Duodenal mucosa (tissue), 2 donors: Measurements from ENCODE around the gene MAGEA11.
"Not testable (repeated sequence)": the region's sequence is repeated elsewhere in the genome, so short reads cannot be mapped to it uniquely, and the experiment has no call there.

Experiments used
- H3K27ac ChIP-seq: one replicate; pipeline ENCODE4 v1.7.0; 2013; ENCODE audit warnings: low read depth, low read length
- H3K27me3 ChIP-seq, 2 donors: one replicate each; pipeline ENCODE4 v1.7.0; 2013; ENCODE audit warnings: low read length in 2 of 2, control low read depth in 1 of 2; ENCODE audit not compliant: insufficient read depth in 2 of 2, control insufficient read depth in 1 of 2
- H3K36me3 ChIP-seq, 2 donors: one replicate each; pipeline ENCODE4 v1.7.0; 2013; ENCODE audit warnings: low read length in 2 of 2, control low read depth in 1 of 2; ENCODE audit not compliant: insufficient read depth in 2 of 2, control insufficient read depth in 1 of 2
- H3K4me1 ChIP-seq, 2 donors: one replicate each; pipeline ENCODE4 v1.7.0; 2013; ENCODE audit warnings: low read length in 2 of 2, control low read depth in 1 of 2; ENCODE audit not compliant: insufficient read depth in 2 of 2, control insufficient read depth in 1 of 2
- H3K4me3 ChIP-seq, 2 donors: one replicate each; pipeline ENCODE4 v1.7.0; 2013; ENCODE audit warnings: low read length in 2 of 2, low read depth in 1 of 2
- H3K9ac ChIP-seq, 2 donors: one replicate each; pipeline ENCODE4 v1.7.0; 2013; ENCODE audit warnings: low read length in 2 of 2, low read depth in 1 of 2
- H3K9me3 ChIP-seq, 2 donors: one replicate each; pipeline ENCODE4 v1.7.0; 2013; ENCODE audit warnings: low read length in 2 of 2, control low read depth in 1 of 2; ENCODE audit not compliant: control insufficient read depth in 1 of 2

MAGEA11 gene

DNA sequence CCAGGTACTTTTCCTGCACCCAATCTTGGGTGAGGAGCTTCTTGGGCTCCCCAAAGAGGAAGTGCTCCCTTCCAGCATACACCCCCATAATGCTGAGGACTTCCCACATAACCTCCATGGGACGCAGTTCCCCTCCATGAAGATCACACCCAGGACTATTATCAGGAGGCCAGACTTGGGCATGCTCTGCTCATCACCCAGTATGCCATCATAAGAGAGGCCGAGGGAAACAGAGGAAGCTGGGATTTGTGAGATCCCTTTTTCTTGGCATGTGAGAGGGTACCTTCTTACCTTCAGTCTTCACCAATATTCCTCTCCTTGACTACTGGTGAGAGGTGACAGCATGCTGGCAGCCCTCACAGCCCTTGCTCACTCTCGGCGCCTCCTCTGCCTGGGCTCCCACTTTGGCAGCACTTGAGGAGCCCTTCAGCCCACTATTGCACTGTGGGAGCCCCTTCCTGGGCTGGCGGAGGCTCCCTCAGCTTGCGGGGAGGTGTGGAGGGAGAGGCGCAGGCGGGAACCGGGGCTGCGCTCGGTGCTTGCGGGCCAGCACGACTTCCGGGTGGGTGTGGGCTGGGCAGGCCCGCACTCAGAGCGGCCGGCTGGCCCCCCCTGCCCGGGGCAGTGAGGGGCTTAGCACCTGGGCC lies 46.3 kb downstream of the MAGEA11 start:
- Histone ChIP-seq H3K4me3 (no peak overlapping the region), H3K4me1 (no peaks in the 10 kb centered on the region), H3K36me3 (no peaks in the 10 kb centered on the region), H3K27me3 (no peaks in the 10 kb centered on the region), H3K9ac (no peak overlapping the region), H3K9me3 (no peaks in the 10 kb centered on the region), H3K27ac (no peak overlapping the region)

DNA sequence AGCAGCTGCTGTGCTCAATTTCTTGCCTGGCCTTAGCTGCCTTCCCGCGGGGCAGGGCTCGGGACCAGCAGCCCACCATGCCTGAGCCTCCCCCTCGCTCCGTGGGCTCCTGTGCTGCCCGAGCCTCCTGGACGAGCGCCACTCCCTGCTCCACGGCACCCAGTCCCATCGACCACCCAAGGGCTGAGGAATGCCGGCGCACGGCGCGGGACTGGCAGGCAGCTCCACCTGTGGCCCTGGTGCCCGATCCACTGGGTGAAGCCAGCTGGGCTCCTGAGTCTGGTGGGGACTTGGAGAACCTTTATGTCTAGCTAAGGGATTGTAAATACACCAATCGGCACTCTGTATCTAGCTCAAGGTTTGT lies 46.8 kb downstream of the MAGEA11 start:
- H3K9ac ChIP-seq, H3K27me3 ChIP-seq, H3K36me3 ChIP-seq, H3K4me1 ChIP-seq, H3K9me3 ChIP-seq, H3K27ac ChIP-seq, H3K4me3 ChIP-seq: not testable (repeated sequence)

DNA sequence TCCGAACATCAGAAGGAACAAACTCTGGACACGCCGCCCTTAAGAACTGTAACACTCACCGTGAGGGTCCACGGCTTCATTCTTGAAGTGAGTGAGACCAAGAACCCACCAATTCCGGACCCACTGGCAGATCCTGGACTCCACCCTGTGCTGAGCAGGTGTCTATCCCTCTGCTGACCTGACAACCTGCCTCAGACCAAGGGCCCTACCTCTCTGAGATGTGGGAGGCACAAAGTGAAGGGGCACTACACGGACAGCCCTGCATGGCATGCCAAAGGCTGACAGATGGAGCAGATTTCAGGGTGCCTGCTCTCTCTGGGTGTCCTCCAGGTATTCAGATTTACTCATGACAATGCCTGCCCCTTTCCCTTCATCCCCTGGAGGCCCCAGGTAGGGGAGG lies 48.0 kb downstream of the MAGEA11 start:
- H3K4me3 ChIP-seq: no peak overlapping the region
- no peaks in the 10 kb centered on the region for H3K4me1 ChIP-seq
- H3K9ac ChIP-seq: no peak overlapping the region
- H3K27ac ChIP-seq: no peak overlapping the region
- H3K27me3 ChIP-seq: no peaks in the 10 kb centered on the region
- no peaks in the 10 kb centered on the region for H3K9me3 ChIP-seq
- no peaks in the 10 kb centered on the region for H3K36me3 ChIP-seq

DNA sequence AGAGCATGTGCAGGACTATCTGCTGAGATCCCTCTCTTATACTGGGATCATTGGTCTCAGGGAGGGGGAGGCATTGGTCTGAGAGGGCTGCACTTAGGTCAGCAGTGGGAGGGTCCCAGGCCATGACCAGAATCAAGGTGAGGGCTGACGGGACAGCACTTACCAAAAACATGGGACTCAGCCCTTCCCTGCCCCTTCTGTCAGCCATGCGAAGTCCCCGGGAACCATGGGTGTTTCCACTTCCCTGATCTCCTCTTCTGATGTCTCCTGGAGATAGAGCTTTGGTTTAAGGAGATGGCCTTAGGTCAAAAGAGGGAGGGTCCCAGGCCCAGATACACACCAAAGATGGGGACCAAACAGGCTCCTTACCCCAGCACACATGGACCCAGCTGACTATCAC lies 49.1 kb downstream of the MAGEA11 start:
- H3K27me3 ChIP-seq: no peaks in the 10 kb centered on the region
- no peak overlapping the region for H3K27ac ChIP-seq
- H3K36me3 ChIP-seq: no peaks in the 10 kb centered on the region
- H3K4me3 ChIP-seq: no peak overlapping the region
- H3K4me1 ChIP-seq: no peaks in the 10 kb centered on the region
- no peaks in the 10 kb centered on the region for H3K9me3 ChIP-seq
- H3K9ac ChIP-seq: no peak overlapping the region

- not testable (repeated sequence) for H3K4me3 ChIP-seq, H3K27me3 ChIP-seq, H3K36me3 ChIP-seq, H3K9me3 ChIP-seq, H3K9ac ChIP-seq, H3K27ac ChIP-seq, H3K4me1 ChIP-seq
Measured at GRCh38 chrX:149761858-149762674, 50.2 kb downstream of the MAGEA11 start.

DNA sequence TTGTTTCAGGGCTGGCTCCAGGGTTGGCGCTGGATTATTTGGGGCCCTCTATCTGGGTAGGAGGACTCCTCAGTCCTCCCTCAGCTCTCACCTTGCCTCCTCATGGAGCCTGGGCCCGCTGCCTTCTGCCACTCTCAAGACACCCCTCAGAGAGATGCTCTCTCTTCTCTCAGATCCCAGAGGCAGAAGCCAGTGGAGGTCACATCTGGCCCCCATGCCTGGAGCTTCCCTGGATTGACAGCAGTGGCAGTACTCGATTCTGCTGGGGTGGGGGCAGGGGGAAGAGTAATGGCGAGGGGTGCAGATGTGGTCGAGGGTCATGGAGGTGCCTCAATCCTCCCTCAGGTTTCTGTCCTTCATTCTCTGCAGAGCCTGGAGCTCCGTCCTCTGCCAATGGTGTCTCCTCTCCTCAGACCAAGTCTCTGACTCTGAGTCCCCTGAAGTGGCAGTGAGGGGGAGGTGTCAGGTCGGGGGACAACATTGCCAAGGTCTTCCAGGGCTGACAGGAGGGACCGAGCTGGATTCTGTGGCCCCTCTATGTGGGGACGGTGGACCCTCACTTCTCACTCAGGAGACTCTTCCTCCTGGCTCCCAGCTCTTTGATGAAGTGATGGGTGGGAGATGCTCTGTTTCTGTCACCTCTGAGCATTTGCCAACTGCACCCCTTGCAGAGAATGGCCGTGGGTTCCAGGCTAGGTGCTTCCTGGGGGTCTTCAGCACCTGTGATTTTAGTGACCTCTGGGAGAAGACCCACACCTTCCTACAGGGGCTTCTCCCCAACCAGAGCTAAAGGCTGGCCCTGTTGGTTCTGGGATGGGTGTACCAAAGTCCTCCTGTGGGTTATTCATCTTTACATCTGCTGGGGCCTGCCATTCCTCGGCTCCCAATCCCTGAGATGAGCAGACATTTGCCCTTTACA lies 51.1 kb downstream of the MAGEA11 start:
- no peak overlapping the region for H3K4me3 ChIP-seq
- H3K27me3 ChIP-seq: no peaks in the 10 kb centered on the region
- no peaks in the 10 kb centered on the region for H3K36me3 ChIP-seq
- no peak overlapping the region for H3K9ac ChIP-seq
- H3K9me3 ChIP-seq: no peaks in the 10 kb centered on the region
- no peak overlapping the region for H3K27ac ChIP-seq
- no peaks in the 10 kb centered on the region for H3K4me1 ChIP-seq
